ENCODE measurements around the gene THPO. TPM values are rescaled to one million over a fixed set of nuclear protein-coding genes. Genes with fewer than 3 reads are reported as not detected.
A peak's percentile ranks its signal among the peaks of the same experiment; 100 is the strongest.

The THPO gene
- total RNA-seq, 1 donor from 2014 or later, result 0.35 TPM

DNA sequence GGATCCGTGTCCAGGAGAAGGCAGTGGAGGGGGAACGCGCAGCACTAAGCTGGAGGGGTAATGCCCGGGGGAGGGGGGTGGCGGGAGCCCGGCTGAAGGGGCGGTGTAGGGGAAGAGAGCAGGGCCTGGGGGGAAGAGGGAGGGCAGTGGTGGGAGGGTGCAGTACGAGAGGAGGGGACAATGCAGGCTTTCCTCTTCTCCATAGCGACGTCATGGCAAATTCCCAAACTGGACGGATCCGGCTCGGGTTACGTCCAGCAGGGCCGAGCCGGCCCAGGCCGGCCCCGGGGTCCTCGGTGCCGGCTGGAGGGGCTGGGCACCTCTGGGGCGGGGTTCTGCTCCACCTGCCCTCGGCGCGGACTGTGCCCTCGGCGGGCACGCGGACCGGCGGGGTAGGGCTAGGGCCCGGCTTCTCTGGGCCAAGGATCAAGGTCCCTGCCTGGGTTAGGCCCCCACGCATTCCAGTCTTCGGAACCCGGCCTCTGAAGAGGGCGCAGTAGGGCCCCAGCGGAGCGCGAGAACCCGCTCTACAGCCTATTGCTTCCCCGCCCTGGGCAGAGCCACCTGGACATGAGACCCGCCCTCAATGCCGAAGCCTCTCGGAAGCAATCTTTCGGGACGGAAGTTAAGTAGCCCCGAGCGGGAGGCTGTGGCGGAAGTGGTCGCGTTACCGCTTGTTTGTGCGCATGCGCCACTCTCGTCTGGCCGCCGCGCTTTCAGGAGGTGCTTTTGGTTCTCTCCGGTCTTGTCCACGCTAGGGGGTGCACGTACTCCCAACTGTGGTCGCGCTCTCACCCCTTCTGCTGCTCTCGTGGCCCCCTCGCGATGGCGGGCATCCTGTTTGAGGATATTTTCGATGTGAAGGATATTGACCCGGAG is 15.1 kb downstream of the THPO start:
- DNase-seq (ENCODE audit: low read depth), result peak; percentile 94

DNA sequence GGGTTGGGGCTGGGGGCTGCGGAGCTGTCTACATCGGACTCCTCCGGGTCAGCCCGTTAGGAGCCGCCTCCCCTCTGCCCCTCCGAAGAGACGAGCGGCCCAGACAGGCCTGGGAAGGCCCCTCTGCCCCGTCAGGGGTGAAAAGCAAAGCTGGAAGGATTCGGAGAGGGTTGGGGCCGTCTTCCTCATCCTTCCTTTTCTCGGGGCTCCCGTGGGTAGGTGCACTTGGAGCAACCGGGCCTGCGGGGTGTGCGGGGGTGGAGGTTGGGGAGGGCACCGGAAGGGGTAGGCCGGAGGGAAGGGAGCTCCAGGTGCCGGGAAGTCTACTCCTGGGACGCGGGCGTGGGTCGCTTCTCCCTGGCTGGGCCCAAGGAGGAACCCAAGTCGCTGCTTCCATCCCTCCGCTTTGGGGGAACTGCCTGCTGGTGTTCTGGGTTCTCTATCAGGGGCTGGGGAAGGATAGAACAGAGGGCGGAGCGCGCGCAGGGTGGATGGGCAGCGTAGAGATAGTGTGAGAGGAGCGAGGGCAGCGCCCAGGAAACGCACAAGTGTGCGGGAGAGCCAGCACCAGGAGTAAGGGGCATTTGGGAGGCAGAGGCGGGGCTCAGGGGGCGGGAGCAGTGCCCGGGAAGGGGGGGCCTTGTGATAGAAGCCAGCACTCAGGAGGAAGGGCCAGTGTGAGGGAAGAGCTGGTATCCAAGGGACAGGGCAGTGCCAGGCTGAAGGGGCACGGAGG is 15.9 kb downstream of the THPO start:
- DNase-seq (ENCODE audit: low read depth), result no peak

DNA sequence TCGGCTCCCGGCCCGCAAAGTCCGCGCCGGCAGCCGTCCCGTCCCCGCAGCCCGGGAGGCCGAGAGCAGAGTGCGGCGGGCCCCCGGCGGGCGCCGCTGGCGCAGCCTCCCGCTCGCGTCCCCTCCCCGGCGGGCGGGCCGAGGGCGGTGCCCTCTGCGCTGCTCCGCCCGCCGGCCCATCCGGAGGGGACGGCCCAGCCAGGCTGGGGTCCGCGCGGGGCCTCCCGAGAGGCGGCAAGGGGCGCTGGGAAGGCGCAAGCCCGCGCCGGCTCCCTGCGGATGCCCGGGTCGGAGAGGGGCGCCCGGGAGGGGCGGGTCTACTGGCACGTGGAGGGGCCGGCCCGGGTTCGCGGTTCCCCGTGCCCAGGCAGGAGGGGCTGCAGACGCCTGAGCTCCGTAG is 16.5 kb downstream of the THPO start, which contains the start of the genes CLCN2 and POLR2H:
Gene CLCN2 (minus strand): TSS at position 74 of the 400 bp plus-strand sequence. CDS start 126 bp downstream, outside the sequence.
Gene POLR2H (plus strand): TSS at position 179 of the 400 bp plus-strand sequence. CDS start 1,783 bp downstream, outside the sequence.
- no peak for DNase-seq (ENCODE audit: low read depth)

DNA sequence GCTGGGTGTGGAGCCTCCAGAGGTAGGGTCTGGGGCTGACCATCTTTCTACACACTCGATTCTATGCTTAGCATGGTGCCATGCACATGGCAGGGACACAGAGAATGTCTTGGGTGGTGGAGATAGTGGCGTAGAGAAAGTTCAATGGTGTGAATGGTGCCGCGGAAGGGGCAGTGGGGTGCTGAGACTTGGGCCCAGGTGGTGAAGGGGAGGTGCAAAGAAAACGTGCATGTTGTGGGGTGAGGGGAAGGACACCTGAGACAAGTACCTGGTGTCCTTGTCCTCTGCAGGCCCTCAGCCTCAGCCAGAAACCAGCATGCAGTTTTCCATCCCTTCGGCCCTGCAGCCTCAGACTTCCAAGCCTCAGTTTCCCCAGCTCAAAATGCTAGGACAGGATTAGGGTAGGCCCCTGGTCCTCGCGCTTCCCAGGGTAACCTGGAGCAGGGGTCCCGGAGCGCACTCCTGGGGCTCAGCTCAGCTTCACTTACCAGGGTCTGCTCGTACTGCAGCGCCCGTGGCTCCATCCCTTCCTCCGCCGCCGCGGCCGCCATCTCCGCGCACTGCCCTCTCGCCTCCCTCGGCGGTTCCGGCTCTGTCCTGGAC is 17.0 kb downstream of the THPO start:
- no peak for DNase-seq (ENCODE audit: low read depth)

DNA sequence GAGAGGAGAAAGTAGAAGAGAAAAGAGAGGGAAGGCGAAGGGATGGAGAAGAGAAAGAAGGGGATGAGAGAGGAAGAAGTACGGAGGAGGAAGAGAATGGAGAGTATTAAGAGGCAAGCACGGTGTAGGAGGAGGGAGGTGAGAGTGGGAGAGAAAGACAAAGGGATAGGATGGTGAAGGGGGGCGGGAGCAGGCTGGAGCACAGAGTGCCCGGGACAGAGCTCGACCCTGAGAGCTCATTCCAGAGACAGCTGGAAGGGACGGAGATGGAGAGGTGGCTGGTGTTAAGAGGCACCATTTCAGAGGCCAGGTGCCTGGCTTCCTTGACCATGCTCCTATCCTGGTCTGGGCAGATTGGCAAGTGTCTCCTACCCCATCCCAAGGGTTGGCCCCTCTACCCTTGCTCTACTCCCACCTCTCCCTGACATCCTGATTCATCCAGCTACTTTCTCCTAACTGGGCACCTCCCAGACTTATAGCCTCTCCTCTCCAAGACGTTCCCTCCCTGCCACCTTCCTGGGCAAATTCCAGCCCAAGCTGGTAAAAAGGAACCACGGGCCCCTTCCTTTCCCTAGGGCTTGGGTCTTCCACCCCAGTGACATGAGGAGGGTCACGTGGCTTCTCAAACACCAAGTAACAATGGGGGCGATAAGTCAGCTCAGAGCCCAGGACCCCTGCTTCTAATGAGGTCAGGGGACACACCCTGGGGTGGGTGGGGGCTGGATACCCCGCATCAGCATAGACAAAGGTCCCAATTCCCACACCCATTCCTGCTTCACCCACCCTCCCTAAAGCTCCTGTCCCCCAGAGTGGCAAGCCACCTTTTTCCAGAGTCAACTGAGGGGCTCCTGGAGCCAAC is 17.7 kb downstream of the THPO start:
- DNase-seq (ENCODE audit: low read depth), result no peak

DNA sequence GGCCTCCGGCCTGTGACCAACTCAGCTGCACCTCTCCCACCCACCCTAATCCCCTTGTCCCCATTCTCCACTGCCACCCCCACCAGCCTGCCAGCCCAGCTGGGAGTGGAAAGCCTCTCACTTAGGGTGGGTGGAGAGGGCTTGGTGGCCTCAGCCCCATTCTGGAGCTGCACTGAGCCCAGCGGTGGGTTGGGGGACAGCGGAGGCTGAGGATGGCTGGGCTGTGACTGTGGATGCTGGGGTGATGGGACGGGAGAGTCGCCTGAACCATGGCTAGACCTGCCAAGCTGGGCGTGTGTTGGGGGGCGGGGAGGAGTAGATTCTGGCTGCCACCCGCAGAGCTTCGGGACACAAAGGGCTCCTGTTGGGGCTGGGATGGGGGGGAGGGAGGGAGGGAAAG is 18.4 kb downstream of the THPO start:
- DNase-seq (ENCODE audit: low read depth), result no peak

DNA sequence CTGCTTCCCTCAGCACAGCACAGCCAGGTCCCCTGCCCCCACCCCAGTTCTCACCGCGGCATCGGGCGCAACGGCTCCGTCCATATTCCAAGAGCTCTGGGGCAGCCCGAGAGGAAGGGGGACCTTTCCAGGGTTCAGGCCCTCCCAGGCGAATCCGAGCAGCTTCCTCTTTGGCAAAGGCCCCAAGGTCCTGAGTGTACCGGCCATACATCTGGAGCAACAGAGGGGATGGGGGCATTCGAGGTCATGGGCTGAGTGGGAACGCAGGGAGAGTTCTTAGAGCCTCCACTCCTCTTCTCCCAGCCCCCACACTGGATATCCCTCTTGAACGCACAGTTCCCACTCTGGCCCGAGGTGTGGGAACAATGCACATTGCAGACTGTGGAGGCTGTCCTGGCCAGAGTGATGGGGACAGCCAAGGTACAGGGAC is 19.1 kb downstream of the THPO start:
- DNase-seq (ENCODE audit: low read depth), result no peak

DNA sequence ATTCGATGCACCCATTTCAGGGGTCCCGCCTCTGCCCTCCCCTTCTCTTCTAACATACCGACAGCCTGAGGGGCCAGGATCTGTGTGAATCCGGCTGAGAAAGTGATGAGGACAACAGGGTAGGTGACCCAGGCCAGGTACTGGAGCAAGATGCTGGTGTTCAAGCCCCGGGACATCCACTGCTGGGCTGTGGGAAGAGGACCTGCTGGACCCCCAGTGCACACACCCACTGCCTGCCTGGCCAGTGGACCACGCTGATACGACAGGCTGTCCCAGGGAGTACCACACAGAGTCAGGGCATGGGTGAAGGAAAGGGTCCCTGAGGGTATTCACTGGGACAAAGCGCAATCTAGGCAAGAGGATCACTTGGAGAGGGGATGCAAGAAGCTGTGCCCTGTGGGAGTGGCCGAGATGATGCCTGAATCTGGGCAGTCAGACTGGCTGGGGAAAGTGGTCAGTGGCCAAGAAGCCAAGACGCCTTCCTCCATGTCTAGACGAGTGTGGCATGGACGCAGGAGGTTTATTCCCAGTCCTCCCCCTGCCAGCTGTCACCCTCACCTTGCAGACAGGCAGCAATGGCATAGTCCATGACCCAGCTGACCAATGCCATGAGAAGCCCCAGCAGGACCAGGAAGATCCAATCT is 19.8 kb downstream of the THPO start:
- DNase-seq (ENCODE audit: low read depth), result no peak

DNA sequence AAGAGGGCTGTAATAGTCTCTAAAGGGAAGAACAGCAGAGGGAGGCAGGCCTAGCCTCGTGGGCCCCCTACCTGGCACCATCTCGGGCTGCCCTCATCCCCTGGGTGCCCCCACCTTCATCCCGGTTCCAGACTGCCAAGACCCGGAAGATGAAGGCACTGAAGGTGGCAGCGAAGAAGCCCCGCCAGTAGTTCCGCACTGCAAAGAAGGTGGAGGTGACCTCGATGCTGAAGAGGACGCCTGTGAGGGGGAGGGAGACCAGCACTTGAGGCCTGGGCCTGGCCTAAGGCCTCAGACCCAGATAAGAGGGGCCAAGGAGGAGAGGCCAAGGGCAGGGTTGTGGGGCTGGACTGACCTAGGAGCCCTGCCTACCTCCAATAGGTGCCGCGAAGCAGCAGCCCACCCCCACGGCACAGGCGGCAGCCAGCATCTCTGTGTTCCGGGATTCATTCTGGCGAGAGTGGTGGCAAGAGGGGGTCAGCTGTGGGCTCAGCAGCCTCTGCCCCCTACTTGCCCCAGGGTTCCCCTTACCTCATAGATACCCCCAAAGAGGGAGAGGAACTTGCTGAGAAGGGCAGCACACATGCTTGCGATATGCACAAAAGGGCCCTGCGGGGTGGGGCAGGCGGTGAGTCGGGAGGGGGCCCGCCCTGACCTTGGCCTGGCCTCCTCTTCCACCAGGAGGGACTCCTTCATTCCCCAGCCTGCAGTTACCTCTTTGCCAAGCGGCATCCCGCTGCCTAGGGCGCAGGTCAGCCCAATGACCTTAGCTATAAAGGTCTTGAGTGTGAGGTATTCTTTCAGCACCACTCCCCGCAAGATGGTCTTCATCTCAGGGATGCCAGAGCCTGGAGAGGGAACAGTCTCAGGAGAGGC is 20.5 kb downstream of the THPO start:
- DNase-seq (ENCODE audit: low read depth), result no peak

DNA sequence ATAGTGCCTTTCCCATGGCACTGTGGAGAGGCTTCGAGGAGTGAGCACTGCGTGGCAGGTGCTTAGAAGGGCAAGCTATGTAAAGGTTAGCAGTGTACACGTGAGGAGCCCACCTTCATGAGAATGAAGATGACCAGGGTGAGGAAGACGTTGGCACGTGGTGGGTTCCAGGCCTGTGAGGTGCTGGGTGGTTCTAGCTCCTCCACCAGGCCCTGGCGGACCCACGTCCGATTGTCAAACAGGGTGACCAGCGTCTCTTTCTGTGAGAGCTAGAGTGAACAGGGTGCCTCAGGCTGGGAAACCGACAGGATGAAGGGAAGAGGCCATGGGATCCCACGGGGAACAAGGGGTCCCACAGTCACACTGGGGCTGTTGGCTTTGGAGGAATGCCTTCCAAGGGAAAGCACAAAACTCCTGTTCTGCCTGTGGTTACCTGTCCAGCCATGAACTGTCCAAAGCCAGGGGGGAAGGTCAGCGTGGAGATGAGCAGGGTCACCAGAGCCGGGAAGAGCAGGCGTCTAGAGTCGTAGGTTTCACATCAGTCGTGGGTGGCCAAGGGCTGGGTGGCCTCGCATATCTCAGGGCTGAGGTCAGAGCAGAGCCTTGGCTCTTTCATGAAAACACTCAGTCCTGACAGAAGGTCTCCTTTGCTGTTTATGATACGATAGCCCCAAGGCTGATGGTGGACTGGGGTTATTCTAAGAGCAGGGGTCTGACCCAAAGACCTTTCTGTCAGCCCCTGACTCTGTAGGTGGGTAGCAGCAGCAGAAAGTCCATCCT is 22.6 kb downstream of the THPO start:
- no peak for DNase-seq (ENCODE audit: low read depth)

DNA sequence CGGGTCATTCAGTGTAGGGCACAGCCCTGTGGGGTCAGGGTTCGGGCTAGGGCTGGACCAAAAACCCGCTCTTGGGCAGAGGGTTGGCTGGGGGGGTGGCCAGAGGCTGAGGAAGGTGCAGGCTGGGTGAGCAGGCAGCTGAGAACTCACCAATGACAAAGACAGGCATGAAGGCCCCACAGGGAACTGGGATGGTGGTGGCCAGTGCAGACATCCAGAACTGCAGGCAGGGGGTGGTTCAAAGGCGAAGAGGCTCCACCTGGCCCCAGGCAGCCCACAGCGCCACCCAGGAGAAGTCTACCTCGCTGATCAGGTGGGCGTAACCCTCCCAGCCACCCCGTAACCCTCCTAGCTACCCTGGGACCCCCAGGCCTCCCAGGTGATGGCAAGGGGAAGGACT is 23.3 kb downstream of the THPO start:
- no peak for DNase-seq (ENCODE audit: low read depth)

DNA sequence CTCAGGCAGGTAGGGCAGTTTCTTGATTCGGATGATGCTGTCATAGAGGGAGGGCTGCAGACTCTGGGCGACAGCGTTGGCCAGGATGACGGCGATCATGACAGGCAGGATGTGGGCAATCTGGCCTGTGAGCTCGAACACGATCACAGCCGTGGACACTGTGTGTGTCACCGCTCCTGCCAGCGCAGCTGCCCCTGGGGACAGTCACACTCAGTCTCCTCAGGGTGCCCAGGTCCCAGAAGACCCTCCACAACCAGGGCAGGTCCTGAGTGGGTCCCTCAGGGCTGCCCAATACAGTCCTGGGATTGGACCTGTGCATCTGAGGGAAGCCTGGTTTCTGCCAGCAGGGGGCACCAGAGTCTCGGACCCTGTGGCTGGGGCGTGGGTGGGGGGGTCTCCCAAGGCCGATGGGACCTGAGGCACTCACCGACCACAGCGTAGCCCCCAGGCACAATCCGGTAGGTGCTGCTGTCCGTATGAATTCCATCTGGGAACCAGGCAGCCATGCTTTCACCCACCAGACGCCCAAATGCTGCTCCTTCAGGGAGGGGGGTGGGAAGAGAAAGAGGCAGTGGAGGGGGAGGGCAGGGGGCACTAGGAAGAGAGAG is 23.8 kb downstream of the THPO start:
- no peak for DNase-seq (ENCODE audit: low read depth)

DNA sequence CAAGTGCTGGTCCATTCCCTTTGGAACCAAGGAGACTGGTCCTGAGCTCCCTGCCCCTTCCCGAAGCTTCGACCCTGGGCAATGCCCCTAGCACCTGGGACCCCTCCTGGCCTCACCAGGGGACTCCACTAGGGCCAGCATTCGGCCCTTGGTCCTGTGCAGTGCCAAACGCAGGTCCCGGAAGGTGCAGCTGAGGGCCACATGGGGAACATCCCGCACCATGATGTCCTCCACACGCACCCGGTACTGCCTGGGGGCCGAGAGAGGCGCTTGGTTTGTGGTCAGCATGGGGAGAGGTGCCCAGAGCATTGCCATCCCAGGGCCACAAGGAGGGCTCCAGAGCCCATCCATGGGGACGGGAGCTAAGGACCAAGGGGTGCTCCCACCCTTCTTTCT is 24.5 kb downstream of the THPO start:
- DNase-seq (ENCODE audit: low read depth), result no peak

DNA sequence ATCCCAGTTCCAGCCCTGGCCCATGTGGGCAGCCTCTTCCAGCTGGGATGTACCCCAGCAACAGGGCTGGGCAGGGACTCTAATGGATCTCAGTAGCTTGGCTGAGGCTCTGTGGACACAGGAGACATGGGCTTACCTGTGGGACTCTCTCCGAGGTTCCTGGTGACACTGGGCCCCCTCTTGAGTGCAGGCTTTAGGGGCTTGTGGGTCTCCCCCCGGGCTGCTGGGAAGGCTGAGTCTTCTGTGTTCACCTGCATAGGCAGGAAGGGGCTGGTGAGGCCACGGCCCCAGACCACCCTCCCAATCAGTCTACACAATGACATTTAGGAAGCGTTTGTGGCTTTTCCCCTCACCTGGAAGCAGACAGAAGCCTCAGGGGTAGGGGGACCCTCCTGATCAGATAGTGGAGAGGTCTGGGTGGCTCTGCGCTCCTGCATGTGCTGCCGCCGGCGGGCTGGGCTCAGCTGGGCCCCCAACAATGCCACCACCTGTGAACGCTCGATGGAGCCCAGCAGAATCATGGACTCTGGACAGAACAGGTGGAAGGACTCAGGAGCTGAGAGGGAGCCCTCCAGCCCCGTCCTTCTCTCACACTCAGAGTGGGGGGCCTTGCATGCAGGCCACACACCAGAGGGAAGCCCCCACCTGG is 25.0 kb downstream of the THPO start:
- no peak for DNase-seq (ENCODE audit: low read depth)

DNA sequence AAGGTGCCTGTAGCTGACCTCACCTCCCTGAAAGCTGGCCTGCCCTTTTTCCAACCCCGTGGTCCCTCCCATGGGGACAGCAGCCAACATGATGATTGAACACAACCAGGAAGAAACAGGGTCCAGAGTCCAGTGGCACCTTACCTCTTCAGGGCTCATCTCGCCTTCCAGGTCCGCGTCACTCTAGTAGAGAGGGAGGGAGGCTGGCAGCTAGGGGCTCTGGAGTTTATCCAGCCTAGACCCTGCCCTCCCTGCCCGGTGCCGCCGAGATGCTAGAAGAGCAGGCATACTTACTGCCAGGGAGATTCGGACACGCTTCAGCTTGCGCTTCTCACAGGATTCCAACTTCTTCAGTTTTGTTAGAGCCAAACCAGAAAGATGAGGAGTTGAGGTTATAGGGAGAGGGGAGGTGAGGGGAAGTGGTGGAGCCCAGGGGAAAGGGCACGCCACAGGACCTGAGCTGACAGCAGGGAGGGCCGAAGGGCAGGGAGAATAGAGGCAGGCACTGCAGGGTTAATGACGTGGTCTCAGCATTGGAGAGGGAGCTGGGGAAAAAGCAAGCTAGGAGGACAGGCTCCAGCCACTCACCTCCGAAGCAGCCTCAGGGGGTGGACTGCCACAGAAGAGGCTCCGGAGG is 25.7 kb downstream of the THPO start:
- DNase-seq (ENCODE audit: low read depth), result no peak

DNA sequence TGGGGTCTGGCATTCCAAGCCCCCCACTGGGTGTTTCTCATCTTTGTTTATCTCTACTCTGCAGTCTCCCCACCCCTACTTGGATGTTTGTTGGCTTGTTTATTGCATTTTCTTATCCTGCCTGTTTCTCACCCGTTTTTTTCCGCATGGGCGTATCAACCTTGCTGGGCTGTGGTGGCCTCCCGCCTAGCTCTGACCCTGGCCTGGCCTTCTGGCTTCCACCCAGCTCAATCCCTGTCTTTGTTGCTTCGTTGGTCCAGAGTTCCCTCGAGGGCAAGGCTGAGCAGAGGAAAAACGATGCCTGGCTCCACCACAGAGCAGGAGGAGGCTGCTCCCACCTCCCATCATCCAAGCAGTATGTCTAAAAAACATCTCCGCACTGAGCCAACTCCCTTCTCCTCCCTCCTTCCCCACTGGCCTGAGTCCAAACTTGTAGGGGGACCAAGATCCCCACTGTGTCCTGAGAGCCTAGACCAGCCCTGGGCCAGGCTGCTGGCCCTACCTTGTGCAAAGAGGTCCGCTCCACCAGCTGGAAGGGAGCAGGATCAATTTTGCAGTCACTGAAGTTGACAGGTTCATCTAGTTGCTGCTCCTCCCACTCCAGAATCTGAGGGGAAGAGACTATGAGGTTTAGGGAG is 26.4 kb downstream of the THPO start:
- no peak for DNase-seq (ENCODE audit: low read depth)

DNA sequence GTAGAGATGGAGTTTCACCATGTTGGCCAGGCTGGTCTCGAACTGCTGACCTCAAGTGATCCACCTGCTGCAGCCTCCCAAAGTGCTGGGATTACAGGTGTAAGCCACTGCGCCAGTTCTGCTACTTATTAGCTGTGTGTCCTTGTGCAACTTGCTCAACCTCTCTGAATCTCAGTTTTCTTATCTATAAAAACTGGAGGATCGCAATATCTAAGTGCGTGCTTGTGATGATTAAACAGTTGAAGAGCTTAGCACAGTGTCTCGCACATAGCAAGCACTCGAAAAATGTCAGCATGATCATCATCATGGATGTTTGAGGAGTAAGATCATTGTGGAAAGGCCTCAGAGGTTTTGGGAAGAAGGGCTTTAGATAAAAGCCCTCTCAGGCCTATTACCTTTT is 27.4 kb downstream of the THPO start:
- DNase-seq (ENCODE audit: low read depth), result no peak

Data from renal cortical epithelial cell (primary cell).